Neutrophil (primary cell): ENCODE measurements around the gene SUSD1.

Source experiments
- H3K27ac ChIP-seq: fragments of 200-600 bp; sonication (generic); 2 replicates; pipeline ENCODE4 v1.5.1; 2016; ENCODE audit warnings: mild to moderate bottlenecking, moderate library complexity
- H3K27me3 ChIP-seq: fragments of 200-600 bp; sonication (generic); 2 replicates; pipeline ENCODE4 v1.6.0; 2016; ENCODE audit warnings: mild to moderate bottlenecking
- H3K36me3 ChIP-seq: fragments of 200-600 bp; sonication (generic); 2 replicates; pipeline ENCODE4 v1.5.1; 2017
- H3K4me1 ChIP-seq, 2 experiments: fragments of 200-600 bp in 1 of 2; sonication (generic) in 1 of 2; 1 replicate in 1 of 2; 2 replicates in 1 of 2; pipeline versions ENCODE4 v1.5.1 to v1.6.1; 2013 to 2016; ENCODE audit warnings: low read depth in 1 of 2, low read length in 1 of 2, mild to moderate bottlenecking in 1 of 2, moderate library complexity in 1 of 2; ENCODE audit not compliant: control insufficient read depth in 1 of 2, insufficient read depth in 1 of 2
- H3K4me3 ChIP-seq, 2 experiments: fragments of 200-600 bp in 1 of 2; sonication (generic) in 1 of 2; 1 replicate in 1 of 2; 2 replicates in 1 of 2; pipeline ENCODE4 v1.5.1; 2013 to 2016; ENCODE audit warnings: low read depth in 1 of 2, low read length in 1 of 2, mild to moderate bottlenecking in 1 of 2, moderate library complexity in 1 of 2
- H3K9me3 ChIP-seq: fragments of 200-600 bp; sonication (generic); 2 replicates; pipeline ENCODE4 v1.5.1; 2016
- TF ChIP-seq, protein P1 (sequence below): fragments of 200-600 bp; sonication (generic); IDR thresholded peaks from 2 replicates; pipeline ENCODE4 v1.5.1; 2016; ENCODE audit warnings: antibody characterized with exemption

Gene SUSD1

DNA sequence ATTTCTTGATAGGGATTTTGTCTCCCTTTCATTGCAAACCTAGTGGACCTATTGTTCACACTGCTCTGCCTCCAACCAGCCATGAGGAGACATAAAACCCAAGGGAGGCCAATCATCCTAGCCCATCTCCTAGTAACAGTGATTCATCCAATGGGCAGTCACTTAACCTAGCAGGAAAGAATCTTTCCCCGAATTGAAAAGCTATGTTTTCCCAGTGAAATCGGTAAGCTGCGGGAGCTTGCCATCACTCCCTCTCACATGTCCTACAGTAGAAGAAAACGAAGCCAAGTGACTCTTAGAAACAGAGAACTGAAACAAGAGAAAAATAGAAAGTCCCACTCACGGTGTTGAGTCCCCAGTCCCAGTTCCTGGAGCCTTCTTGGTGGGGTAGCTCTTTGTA lies 123.3 kb downstream of the SUSD1 start:
- peaks cover 14% of the 10 kb centered on the region for H3K36me3 ChIP-seq
- no peaks in the 10 kb centered on the region for H3K9me3 ChIP-seq
- no peak overlapping the region for H3K4me3 ChIP-seq
- H3K27ac ChIP-seq: no peak overlapping the region
- H3K27me3 ChIP-seq: no peaks in the 10 kb centered on the region
- TF ChIP-seq, protein P1, sequence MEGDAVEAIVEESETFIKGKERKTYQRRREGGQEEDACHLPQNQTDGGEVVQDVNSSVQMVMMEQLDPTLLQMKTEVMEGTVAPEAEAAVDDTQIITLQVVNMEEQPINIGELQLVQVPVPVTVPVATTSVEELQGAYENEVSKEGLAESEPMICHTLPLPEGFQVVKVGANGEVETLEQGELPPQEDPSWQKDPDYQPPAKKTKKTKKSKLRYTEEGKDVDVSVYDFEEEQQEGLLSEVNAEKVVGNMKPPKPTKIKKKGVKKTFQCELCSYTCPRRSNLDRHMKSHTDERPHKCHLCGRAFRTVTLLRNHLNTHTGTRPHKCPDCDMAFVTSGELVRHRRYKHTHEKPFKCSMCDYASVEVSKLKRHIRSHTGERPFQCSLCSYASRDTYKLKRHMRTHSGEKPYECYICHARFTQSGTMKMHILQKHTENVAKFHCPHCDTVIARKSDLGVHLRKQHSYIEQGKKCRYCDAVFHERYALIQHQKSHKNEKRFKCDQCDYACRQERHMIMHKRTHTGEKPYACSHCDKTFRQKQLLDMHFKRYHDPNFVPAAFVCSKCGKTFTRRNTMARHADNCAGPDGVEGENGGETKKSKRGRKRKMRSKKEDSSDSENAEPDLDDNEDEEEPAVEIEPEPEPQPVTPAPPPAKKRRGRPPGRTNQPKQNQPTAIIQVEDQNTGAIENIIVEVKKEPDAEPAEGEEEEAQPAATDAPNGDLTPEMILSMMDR: no peak
- peaks cover 0 to 6% of the 10 kb centered on the region in 2 experiments for H3K4me1 ChIP-seq

DNA sequence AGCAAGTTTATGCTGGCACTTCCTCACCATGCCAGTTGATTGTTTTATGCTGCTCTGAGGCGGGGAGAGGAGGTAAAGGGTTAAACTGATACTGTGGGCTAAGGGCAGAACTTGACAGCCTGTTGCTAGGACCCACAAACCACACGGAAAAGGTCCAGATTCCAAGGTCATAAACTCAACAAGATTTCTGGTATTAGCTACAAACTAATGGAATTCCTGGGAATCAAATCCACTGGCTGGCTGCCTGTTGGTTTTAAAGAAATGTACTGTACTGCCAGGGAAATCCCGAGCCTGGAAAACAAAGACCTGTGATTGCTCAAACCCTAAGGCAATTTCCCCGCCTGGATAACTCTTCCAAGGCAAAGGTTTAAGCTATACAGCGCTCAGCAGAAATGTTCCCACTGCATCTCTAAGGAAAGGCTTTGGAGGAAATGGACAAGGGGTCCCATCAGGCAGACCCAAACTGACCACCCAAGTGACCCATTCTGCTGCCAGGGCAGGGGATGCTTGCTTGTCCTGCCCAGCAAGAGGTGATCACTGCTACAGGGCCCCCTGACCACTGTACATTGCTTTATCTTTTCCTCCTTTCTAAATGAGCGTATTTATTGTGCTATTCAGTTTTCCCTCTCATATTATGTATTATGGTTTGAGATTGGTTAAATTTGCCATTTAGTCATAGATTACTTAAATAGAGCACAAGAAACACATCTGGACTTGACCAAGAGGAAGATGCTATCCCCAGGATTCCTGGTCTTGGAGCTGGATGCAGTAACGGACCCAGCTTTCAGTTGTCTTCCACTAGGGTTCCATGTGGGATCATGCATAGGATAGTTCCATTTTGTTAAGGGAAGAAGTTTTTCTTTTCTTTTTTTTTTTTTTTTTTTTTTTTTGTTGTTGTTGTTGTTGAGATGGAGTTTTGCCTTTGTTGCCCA lies 124.3 kb downstream of the SUSD1 start:
- no peak overlapping the region for H3K27ac ChIP-seq
- TF ChIP-seq, protein P1: no peak
- peaks cover 10% of the 10 kb centered on the region for H3K36me3 ChIP-seq
- H3K4me1 ChIP-seq: peaks cover 0 to 6% of the 10 kb centered on the region in 2 experiments
- H3K27me3 ChIP-seq: no peaks in the 10 kb centered on the region
- H3K4me3 ChIP-seq: no peak overlapping the region
- H3K9me3 ChIP-seq: no peaks in the 10 kb centered on the region

DNA sequence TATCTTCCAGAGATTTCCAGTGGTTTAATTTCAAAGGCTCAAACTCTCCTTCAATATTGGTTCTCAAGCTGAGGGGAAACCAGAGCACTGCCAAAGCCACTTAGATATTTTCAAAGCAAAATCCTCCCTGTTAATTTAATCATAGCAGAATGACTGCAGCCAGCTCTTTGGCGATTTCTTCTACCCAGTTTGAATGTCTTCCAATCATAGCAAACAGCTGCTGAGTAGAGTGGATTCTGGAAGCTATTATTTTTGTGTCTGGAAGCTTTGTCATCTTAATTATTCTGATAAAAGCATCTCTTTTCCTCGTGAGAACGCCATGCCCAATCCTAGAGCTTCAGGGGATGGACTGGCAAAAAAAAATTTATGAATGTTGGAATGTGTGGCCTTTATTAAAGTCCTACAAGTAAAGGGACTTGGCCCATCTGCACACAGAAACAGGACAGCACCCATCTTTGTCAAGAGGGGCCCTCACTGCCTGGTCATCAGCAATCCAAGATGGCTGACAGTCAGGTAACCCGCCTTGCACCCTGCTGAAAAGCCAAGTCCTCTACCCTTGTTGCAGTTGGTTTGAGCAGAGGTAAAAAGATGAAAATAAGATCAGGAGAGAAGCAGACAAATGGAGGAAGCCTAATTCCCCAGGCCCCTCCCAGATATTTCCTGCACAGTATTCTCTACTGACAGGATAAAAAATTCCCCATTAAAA lies 125.1 kb downstream of the SUSD1 start:
- H3K4me3 ChIP-seq: no peak overlapping the region
- H3K27me3 ChIP-seq: no peaks in the 10 kb centered on the region
- H3K9me3 ChIP-seq: no peaks in the 10 kb centered on the region
- peaks cover 10% of the 10 kb centered on the region for H3K36me3 ChIP-seq
- TF ChIP-seq, protein P1: no peak
- peaks cover 0 to 6% of the 10 kb centered on the region in 2 experiments for H3K4me1 ChIP-seq
- H3K27ac ChIP-seq: no peak overlapping the region

DNA sequence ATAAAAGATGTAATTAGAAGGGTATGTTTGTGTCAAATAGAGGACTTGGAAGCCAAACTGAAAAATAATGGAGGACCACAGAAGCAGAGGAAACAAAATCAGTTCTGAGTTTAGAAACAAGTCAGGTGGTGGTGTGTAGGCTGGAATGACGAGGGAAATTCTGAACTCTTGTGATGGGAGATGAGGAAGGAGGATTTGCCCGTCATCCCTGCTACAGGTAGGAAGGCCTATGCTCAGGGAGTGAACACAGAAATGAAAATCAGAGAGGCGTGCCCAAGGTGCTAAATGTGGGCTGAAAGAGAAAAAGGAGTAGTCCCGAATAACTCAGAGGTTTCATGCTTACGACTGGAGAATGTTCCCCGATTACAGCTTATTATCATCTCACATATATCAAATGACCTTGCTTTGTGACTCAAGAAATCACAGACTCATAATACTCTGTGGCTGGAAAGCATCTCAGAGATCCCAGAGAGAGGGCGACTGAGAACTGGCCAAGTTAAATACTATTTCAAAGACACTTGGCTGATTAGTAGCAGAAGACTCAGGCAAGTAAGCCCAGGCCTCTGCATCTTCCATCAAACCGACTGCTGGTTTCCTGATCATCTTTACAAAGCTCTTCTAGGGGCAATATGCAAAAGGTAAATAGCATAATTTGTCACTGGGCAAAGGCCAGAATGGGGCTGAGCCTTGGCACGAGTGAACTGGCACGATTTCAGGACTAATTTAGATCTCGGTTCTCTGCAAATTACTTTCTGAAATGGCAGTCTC lies 126.0 kb downstream of the SUSD1 start:
- Histone ChIP-seq H3K4me1 (peaks cover 0 to 6% of the 10 kb centered on the region in 2 experiments), H3K4me3 (no peak overlapping the region), H3K36me3 (peaks cover 10% of the 10 kb centered on the region), H3K9me3 (no peaks in the 10 kb centered on the region), H3K27ac (no peak overlapping the region), H3K27me3 (no peaks in the 10 kb centered on the region)
- TF ChIP-seq, protein P1: no peak

DNA sequence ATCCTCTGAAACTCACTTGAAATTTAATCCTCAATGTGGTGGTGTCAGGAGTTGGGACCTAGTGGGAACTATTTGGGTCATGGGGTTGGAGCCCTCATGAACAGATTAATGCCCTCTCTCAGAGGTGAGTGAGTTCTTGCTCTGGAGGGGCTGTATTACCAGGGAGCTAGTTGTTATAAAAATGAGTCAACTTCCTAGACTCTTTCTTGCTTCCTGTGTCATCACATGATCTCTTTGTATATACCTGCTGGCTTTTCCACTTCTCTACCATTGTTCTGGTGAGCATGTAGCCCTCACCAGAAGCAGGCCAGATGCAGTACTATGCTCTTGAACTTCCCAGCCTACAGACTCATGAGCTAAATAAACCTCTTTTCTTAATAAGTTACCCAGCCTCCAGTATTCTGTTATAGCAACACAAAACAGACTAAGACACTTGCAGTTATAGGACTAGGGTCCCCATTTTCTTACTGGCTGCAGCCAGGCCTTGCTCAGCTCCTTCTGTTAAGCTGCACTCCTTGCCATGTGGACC lies 127.5 kb downstream of the SUSD1 start:
- no peak overlapping the region for H3K4me3 ChIP-seq
- H3K27me3 ChIP-seq: no peaks in the 10 kb centered on the region
- peaks cover 10% of the 10 kb centered on the region for H3K36me3 ChIP-seq
- no peak overlapping the region for H3K27ac ChIP-seq
- TF ChIP-seq, protein P1: no peak
- H3K4me1 ChIP-seq: peaks cover 0 to 6% of the 10 kb centered on the region in 2 experiments
- no peaks in the 10 kb centered on the region for H3K9me3 ChIP-seq
